ENCODE measurements around the gene ZNF638. TPM values are rescaled to one million over a fixed set of nuclear protein-coding genes. Genes with fewer than 3 reads are reported as not detected.

ZNF638 gene
- total RNA-seq, 1 donor from 2014 or later, result 85.7 TPM

GRCh38 chr2:71455011-71455740 is 123.6 kb downstream of the ZNF638 start:
- DNase-seq (ENCODE audit: low read depth in 2 of 2), result peak; percentile 29 to 88

- peak; percentile 45 to 78 for DNase-seq (ENCODE audit: low read depth in 2 of 2)
Observed at GRCh38 chr2:71455741-71456569, 124.4 kb downstream of the ZNF638 start.

DNA sequence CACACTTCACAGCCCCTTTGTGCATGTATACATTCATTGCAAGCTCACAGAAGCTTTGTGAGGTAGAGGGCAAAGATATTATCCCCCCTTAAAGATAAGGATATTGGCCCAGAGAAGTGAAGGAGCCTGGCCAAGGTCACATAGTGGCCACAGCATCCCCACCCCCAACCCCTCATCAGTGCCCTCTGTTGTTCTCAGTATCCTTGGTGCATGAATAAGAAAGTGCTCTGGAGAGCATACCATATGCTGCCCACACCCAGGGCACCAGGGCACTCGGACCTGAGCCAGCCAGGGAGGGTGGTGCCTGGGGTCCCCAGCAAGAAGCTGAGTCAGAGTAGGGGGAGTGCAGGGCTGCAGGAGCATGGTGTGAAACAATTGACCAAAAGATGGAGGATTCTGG is 125.0 kb downstream of the ZNF638 start:
- DNase-seq (ENCODE audit: low read depth in 2 of 2), result no peak

GRCh38 chr2:71457123-71457915 is 125.7 kb downstream of the ZNF638 start:
- DNase-seq (ENCODE audit: low read depth in 2 of 2), result no peak

GRCh38 chr2:71457923-71458322 is 126.3 kb downstream of the ZNF638 start:
- DNase-seq (ENCODE audit: low read depth in 2 of 2), result no peak

- DNase-seq (ENCODE audit: low read depth in 2 of 2), result peak; percentile 61 to 97
Observed at GRCh38 chr2:71458413-71459083, 127.0 kb downstream of the ZNF638 start.

DNA sequence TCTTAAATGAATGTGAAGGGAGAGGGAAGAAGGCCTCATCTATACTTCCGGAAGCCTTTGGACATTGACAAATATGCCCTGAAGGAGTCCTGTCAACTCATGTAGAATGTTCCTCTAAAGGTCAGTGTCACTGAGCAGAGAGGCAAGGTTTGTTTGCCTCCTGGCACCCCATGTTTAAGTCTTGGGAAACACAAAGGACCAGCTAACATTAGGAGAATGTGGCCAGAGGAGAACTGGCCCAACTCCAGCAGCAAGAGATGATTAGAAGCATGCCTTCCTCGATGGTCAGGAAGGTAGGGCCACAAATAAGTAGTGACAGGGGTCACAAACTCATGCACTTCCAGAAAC is 127.5 kb downstream of the ZNF638 start:
- DNase-seq (ENCODE audit: low read depth in 2 of 2), result no peak

DNA sequence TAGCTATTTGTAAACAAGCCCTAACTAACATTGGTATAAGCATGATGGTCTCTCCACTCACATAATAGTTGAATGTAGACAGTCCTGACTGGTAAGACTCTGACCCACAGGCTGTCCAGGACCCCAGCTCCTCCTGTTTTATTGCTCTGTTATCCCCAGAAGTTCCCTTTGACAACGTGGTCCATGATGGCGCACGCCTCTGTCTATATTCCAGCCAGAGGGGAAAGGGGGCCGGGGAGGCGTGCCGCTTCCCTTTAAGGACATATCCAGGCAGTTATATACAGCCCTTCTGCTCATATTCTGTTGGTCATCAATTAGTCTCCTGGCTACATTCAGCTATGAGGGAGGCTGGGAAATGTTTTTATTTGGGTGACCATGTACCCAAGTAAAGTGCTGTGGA is 128.5 kb downstream of the ZNF638 start:
- no peak for DNase-seq (ENCODE audit: low read depth in 2 of 2)

DNA sequence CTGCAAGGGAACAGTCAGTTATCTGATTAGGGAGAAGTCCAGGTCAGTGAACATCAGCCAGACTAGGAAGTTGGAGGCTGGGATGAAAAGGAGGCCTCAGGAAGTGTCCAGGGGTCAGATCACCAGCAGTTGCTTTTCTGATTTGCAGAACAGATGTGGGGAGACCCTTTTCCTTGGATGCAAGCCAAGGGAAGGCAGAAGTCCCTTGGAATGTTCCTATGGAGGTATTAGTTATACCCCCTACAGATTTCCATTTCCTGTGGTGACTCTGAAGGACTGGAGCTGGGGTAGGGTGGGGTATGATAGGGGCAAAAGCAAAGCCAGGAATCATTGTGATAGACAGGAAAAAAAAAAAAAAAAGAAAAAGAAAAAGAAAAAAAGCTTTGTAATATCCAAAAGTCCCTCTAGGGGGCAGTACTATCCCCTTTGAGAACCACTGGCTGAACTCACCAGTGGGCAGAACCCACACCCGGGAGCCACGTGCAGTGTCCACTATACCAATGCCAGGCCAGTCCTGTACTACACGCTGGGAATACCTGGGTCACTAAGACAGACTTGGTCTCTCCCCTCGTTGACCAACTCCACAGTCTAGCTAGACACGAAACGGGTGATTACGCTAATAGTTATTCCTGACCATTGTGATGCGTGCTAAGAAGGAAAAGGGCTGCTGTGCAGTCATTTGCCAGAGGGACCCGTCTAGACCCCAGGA is 129.2 kb downstream of the ZNF638 start:
- peak; percentile 60 to 83 for DNase-seq (ENCODE audit: low read depth in 2 of 2)

GRCh38 chr2:71461304-71461671 is 129.7 kb downstream of the ZNF638 start:
- DNase-seq (ENCODE audit: low read depth in 2 of 2), result no peak

- no peak for DNase-seq (ENCODE audit: low read depth in 2 of 2)
Observed at GRCh38 chr2:71462056-71462605, 130.5 kb downstream of the ZNF638 start.

- no peak for DNase-seq (ENCODE audit: low read depth in 2 of 2)
Observed at GRCh38 chr2:71462641-71463341, 131.2 kb downstream of the ZNF638 start.

- no peak for DNase-seq (ENCODE audit: low read depth in 2 of 2)
Observed at GRCh38 chr2:71463342-71463654, 131.7 kb downstream of the ZNF638 start.

GRCh38 chr2:71464389-71464788 is 132.8 kb downstream of the ZNF638 start:
- DNase-seq (ENCODE audit: low read depth in 2 of 2), result no peak

DNA sequence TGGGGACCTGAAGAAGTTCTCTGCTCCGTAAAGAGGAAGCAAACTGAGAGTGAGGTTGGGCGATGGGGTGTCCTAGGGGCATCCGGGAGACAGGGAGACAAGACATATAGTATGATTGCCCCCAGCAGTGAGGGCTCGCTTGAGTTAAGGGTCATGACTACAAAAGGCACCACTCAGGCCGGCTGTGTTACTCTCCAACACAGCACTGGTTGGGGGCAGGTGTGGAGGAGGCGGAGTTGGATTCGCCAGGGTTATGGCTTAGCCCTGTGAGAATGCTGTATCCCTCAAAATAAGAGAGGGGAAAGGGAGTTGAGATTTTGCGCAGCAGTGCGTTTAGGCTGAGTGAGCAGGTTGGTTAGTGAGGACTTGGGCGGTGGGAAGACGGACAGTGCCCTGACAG is 133.8 kb downstream of the ZNF638 start:
- no peak for DNase-seq (ENCODE audit: low read depth in 2 of 2)

DNA sequence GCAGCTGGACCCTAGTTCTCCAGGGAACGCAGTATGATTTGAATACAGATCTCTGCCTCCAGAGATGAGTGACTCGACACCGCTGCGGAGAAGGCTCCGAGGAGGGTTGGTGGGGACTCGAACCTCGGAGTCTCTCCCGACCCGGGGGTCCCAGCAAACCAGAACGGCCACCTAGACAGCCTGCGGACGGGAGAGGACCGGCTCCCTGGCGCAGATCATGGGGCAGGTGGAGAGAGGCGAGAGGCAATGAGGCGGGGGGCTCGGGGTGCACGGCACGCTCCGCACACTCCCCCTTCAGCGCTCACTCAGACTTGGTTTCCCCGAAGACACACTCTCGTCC is 134.3 kb downstream of the ZNF638 start:
- DNase-seq (ENCODE audit: low read depth in 2 of 2), result no peak

DNA sequence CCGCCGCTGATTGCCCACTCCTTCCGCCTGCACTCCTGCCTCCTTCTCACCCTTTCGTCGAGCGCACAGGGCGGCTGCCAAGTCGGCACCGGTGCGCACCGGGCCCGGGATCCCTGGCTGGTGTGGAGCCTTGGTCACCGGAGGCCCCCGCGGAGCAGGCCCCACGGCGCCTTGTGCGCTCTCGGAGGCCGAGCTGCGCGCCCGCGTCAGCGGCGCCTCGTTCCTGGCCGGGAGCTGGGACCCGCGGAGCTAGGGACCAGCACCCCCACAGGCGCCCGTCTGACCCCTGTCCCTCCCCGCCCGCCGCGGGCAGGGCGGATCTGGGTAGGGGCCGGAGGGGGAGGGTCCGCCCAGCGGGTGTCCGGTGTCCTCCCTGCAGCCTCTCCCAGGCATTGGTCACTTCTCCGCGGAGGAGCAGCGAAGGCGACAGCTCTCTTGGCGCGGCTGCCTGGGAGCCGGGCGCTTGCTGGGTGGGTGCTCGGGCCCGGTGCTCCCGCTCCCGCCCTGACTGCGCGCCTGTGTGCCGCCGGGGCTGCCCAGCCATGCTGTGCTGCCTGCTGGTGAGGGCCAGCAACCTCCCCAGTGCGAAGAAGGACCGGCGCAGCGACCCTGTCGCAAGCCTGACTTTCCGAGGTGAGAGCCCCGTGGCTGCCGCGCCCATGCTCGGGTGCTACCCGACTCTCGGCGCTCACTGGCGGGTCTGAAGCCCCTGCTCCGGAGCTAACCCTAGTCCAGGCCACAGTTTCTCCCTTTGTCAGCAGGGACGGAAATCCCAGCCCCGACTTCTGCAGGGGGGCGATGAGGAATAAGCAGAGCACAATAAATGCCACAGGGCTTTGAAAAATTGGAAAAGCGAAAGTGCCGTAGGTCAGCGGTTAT is 135.0 kb downstream of the ZNF638 start:
- DNase-seq (ENCODE audit: low read depth in 2 of 2), result peak; percentile 42 to 52

GRCh38 chr2:71467180-71467815 is 135.7 kb downstream of the ZNF638 start:
- DNase-seq (ENCODE audit: low read depth in 2 of 2), result peak in 1 of 2 donors; percentile 70
